Upper lobe of right lung (tissue), 1 donor: ENCODE results near the gene HSPB8. TPM values are rescaled to one million over a fixed set of nuclear protein-coding genes. Genes with fewer than 3 reads are reported as not detected.

Experiments
- ATAC-seq: fragments of 200-7000 bp; cut with Tn5 transposase; one replicate; pipeline ENCODE4 v1.9.1; 2020; ENCODE audit warnings: mild to moderate bottlenecking, moderate library complexity
- DNase-seq: peaks from one replicate; pipeline ENCODE4 v3.0.0-alpha.2; 2020
- H3K27ac ChIP-seq: fragments of 200-600 bp; one replicate; pipeline ENCODE4 v1.8.0; 2022
- H3K27me3 ChIP-seq: fragments of 200-600 bp; one replicate; pipeline ENCODE4 v1.8.0; 2022; ENCODE audit warnings: mild to moderate bottlenecking
- H3K36me3 ChIP-seq: fragments of 200-600 bp; one replicate; pipeline ENCODE4 v1.8.0; 2022
- H3K4me1 ChIP-seq: fragments of 200-600 bp; one replicate; pipeline ENCODE4 v1.8.0; 2022
- H3K4me3 ChIP-seq: fragments of 200-600 bp; one replicate; pipeline ENCODE4 v1.8.0; 2022; ENCODE audit warnings: mild to moderate bottlenecking
- H3K9me3 ChIP-seq: fragments of 200-600 bp; one replicate; pipeline ENCODE4 v1.8.0; 2022
- CTCF ChIP-seq: fragments of 200-600 bp; IDR thresholded peaks from one replicate; pipeline ENCODE4 v1.8.0; 2022; ENCODE audit warnings: antibody characterized with exemption
- intact Hi-C: fragments of 100-400 bp; cut with DNase I; formaldehyde crosslinking; loops from one replicate; pipeline ENCODE4 v1.11.0; 2022
- total RNA-seq: library from RNA; stranded (reverse); fragmentation: NEBNext Ultra II Directional; extraction: Animal tissue kit (Norgen Biotek cat#: 25700); gene quantifications from one replicate; pipeline ENCODE4 v1.2.1, GENCODE V29; 2021
- donor health status: DM: no; HTN: yes; CAD: no; lungs with severe emphysema.

The HSPB8 gene
- total RNA-seq, 1 donor from 2014 or later = 70.0 TPM

GRCh38 chr12:119179335-119180021 lies 747 bp downstream of the HSPB8 start:
- ATAC-seq (peak; percentile 52), DNase-seq (no peak)
- peak overlapping the region; percentile 90 for H3K27ac ChIP-seq
- H3K36me3 ChIP-seq = no peaks in the 10 kb centered on the region
- H3K9me3 ChIP-seq = no peaks in the 10 kb centered on the region
- peak overlapping the region; percentile 77 for H3K4me3 ChIP-seq
- intact Hi-C loops = no loop called here
- no peaks in the 10 kb centered on the region for H3K27me3 ChIP-seq
- peaks cover 41% of the 10 kb centered on the region for H3K4me1 ChIP-seq
- TF ChIP-seq CTCF = no peak

- no peaks in the 10 kb centered on the region for H3K27me3 ChIP-seq
- ATAC-seq (peak; percentile 36), DNase-seq (no peak)
- H3K9me3 ChIP-seq = no peaks in the 10 kb centered on the region
- intact Hi-C loops = no loop called here
- no peaks in the 10 kb centered on the region for H3K36me3 ChIP-seq
- no peak for TF ChIP-seq CTCF
- H3K27ac ChIP-seq = peak overlapping the region; percentile 90
- H3K4me1 ChIP-seq = peaks cover 50% of the 10 kb centered on the region
- peak overlapping the region; percentile 77 for H3K4me3 ChIP-seq
These were observed 1.8 kb downstream of the HSPB8 start for GRCh38 chr12:119180380-119181040.

- intact Hi-C loops = no loop called here
- H3K27ac ChIP-seq = peak overlapping the region; percentile 90
- H3K27me3 ChIP-seq = no peaks in the 10 kb centered on the region
- DNase-seq (no peak), ATAC-seq (no peak)
- no peaks in the 10 kb centered on the region for H3K9me3 ChIP-seq
- peak overlapping the region; percentile 77 for H3K4me3 ChIP-seq
- no peaks in the 10 kb centered on the region for H3K36me3 ChIP-seq
- TF ChIP-seq CTCF = no peak
- H3K4me1 ChIP-seq = peaks cover 57% of the 10 kb centered on the region
These were observed 2.5 kb downstream of the HSPB8 start for GRCh38 chr12:119181202-119181601.

GRCh38 chr12:119181944-119182343 lies 3.2 kb downstream of the HSPB8 start:
- no peak for DNase-seq
- intact Hi-C loops = no loop called here
- Histone ChIP-seq H3K4me3 (peak overlapping the region; percentile 77), H3K36me3 (peaks cover 5% of the 10 kb centered on the region), H3K27me3 (no peaks in the 10 kb centered on the region), H3K9me3 (no peaks in the 10 kb centered on the region), H3K27ac (peak overlapping the region; percentile 90), H3K4me1 (peaks cover 52% of the 10 kb centered on the region)
- ATAC-seq = no peak
- no peak for TF ChIP-seq CTCF

- H3K36me3 ChIP-seq = peaks cover 14% of the 10 kb centered on the region
- H3K4me3 ChIP-seq = peak overlapping the region; percentile 77
- peaks cover 51% of the 10 kb centered on the region for H3K4me1 ChIP-seq
- no peak for ATAC-seq
- DNase-seq = no peak
- no peak for TF ChIP-seq CTCF
- intact Hi-C loops = no loop called here
- no peaks in the 10 kb centered on the region for H3K27me3 ChIP-seq
- H3K9me3 ChIP-seq = no peaks in the 10 kb centered on the region
- H3K27ac ChIP-seq = peak overlapping the region; percentile 66
These were observed 4.2 kb downstream of the HSPB8 start for GRCh38 chr12:119182701-119183493.
